Ovary (tissue), 9 donors: ENCODE data around the gene DYDC2. TPM values are rescaled to one million over a fixed set of nuclear protein-coding genes. Genes with fewer than 3 reads are reported as not detected.
"Not testable (repeated sequence)": the region's sequence is repeated elsewhere in the genome, so short reads cannot be mapped to it uniquely, and the experiment has no call there.

Source experiments
- DNase-seq, 5 donors: peaks; one replicate each; pipeline ENCODE4 v3.0.0-alpha.2; 2019 to 2020
- H3K27ac ChIP-seq, 2 donors: fragments of 200-600 bp; one replicate each; pipeline versions ENCODE4 v1.5.1 to v1.8.0; 2019 to 2022
- H3K27me3 ChIP-seq: fragments of 200-600 bp; one replicate; pipeline ENCODE4 v1.8.0; 2022
- H3K36me3 ChIP-seq: fragments of 200-600 bp; sonication (generic); one replicate; pipeline ENCODE4 v1.5.1; 2019
- H3K4me1 ChIP-seq: one replicate; pipeline ENCODE4 v1.8.1; 2013; ENCODE audit warnings: mild to moderate bottlenecking, moderate library complexity; ENCODE audit not compliant: insufficient read depth
- H3K4me3 ChIP-seq: fragments of 200-600 bp; sonication (generic); one replicate; pipeline ENCODE4 v1.5.1; 2017
- H3K9me3 ChIP-seq, 2 donors: fragments of 200-600 bp in 1 of 2; sonication (generic) in 1 of 2; one replicate each; pipeline versions ENCODE4 v1.5.1 to v1.8.1; 2013 to 2019; ENCODE audit warnings: mild to moderate bottlenecking in 1 of 2, moderate library complexity in 1 of 2
- CTCF ChIP-seq, 3 donors: fragments of 450-650 bp in 2 of 3; fragments of 200-600 bp in 1 of 3; IDR thresholded peaks; one replicate each; pipeline versions ENCODE4 v1.5.1 to v1.8.0; 2016 to 2022; ENCODE audit warnings: antibody characterized with exemption in 3 of 3, mild to moderate bottlenecking in 1 of 3
- EP300 ChIP-seq: sonication (generic); formaldehyde crosslinking; IDR thresholded peaks from one replicate; pipeline ENCODE4 v1.6.1; 2017; ENCODE audit warnings: antibody characterized with exemption
- POLR2A ChIP-seq: fragments of 450-650 bp; IDR thresholded peaks from one replicate; pipeline ENCODE4 v1.6.1; 2017; ENCODE audit warnings: antibody characterized with exemption, mild to moderate bottlenecking, moderate library complexity
- WGBS, 3 donors: extraction: QIAGEN DNeasy Blood & Tissue Kit in 1 of 3; methylation state at CpG; one replicate each; pipeline versions ENCODE4 v1.1.5 to v1.1.7; 2013 to 2017; 5-methylcytosine and 5-hydroxymethylcytosine counted together
- intact Hi-C, 4 donors: fragments of 100-400 bp; cut with DNase I; formaldehyde crosslinking; loops; one replicate each; pipeline versions ENCODE4 v1.11.0 to v1.15.1; 2022 to 2023
- polyA plus RNA-seq, 2 donors: library from polyadenylated mRNA; stranded (reverse); fragments of 200-250 nt in 1 of 2; fragments of 350-450 nt in 1 of 2; fragmentation: Illumina TruSeq in 1 of 2; extraction: RNeasy Lipid Tissue Mini Kit (QIAGEN cat#74804) in 1 of 2; gene quantifications; one replicate each; pipeline ENCODE4 v1.2.3, GENCODE V29; 2013 to 2014
- total RNA-seq, 7 donors: library from RNA; depleted of rRNA in 2 of 7; stranded (reverse); fragments of >200 nt in 2 of 7; fragmentation: NEBNext Ultra II Directional in 3 of 7; extraction: Animal tissue kit (Norgen Biotek cat#: 25700) in 3 of 7; gene quantifications; one replicate each; pipeline versions ENCODE4 v1.1.0 to v1.2.4, GENCODE V29; 2016 to 2023
- donor health status: DM: no; HTN: no; CAD: no; lungs with moderate emphysema.
- donor health status: DM: no; HTN: no; CAD: no.
- donor health status: Bipolar disorder and iron deficiency.
- donor health status: DM: yes; HTN: yes; CAD: no.
- donor health status: DM: no; HTN: no; CAD: no.
- donor health status: DM: yes; HTN: yes; CAD: no.

Gene DYDC2
- total and polyA plus RNA-seq, 9 donors, result 0.17 to 6.7 (median 0.95) TPM; not detected in 2

GRCh38 chr10:80351220-80351619, 5.4 kb upstream of the DYDC2 start:
- no peaks in the 10 kb centered on the region for H3K36me3 ChIP-seq
- H3K27me3 ChIP-seq, result no peaks in the 10 kb centered on the region
- DNase-seq, result no peak
- 89 to 91% (median 91%) methylated on average over 3 of the region's 3 CpGs for WGBS, 3 donors
- H3K27ac ChIP-seq, result no peak overlapping the region
- H3K4me3 ChIP-seq, result no peak overlapping the region
- intact Hi-C loops, result no loop called here
- no peaks in the 10 kb centered on the region for H3K4me1 ChIP-seq
- no peaks in the 10 kb centered on the region for H3K9me3 ChIP-seq
- TF ChIP-seq POLR2A (no peak), EP300 (no peak), CTCF (IDR thresholded peaks at IDR 0.05) (no peak)

- H3K36me3 ChIP-seq, result no peaks in the 10 kb centered on the region
- H3K4me1 ChIP-seq, result peaks cover 3% of the 10 kb centered on the region
- H3K27me3 ChIP-seq, result no peaks in the 10 kb centered on the region
- H3K4me3 ChIP-seq, result peak overlapping the region; percentile 3
- H3K9me3 ChIP-seq, result no peaks in the 10 kb centered on the region
- intact Hi-C loops, result no loop called here
- no peak for TF ChIP-seq CTCF (IDR thresholded peaks at IDR 0.05)
- no peak for TF ChIP-seq POLR2A
- TF ChIP-seq EP300, result no peak
- no peak overlapping the region for H3K27ac ChIP-seq
- peak in 4 of 5 donors; percentile 8 to 40 (median 26) for DNase-seq
- 8 to 9% (median 8%) methylated on average over 50 of the region's 50 CpGs for WGBS, 3 donors
Observed at GRCh38 chr10:80356989-80357850, 639 bp downstream of the DYDC2 start.

- DNase-seq, result no peak
- H3K9me3 ChIP-seq, result no peaks in the 10 kb centered on the region
- intact Hi-C loops, result no loop called here
- H3K27me3 ChIP-seq, result no peaks in the 10 kb centered on the region
- H3K4me1 ChIP-seq, result peaks cover 3% of the 10 kb centered on the region
- H3K27ac ChIP-seq, result no peak overlapping the region
- H3K36me3 ChIP-seq, result no peaks in the 10 kb centered on the region
- no peak overlapping the region for H3K4me3 ChIP-seq
- WGBS, 3 donors, result 92 to 97% (median 93%) methylated on average over 5 of the region's 5 CpGs
- no peak for TF ChIP-seq EP300
- TF ChIP-seq CTCF (IDR thresholded peaks at IDR 0.05), result no peak
- TF ChIP-seq POLR2A, result no peak
Observed at GRCh38 chr10:80357851-80358125, 1.2 kb downstream of the DYDC2 start.

- WGBS, 3 donors, result 41 to 76% (median 43%) methylated on average over 2 of the region's 2 CpGs
Observed at GRCh38 chr10:80358925-80359324, 2.3 kb downstream of the DYDC2 start.

GRCh38 chr10:80359644-80360043, 3.1 kb downstream of the DYDC2 start:
- 95% methylated on average over 22 of the region's 22 CpGs for WGBS, 3 donors
- DNase-seq, result no peak
- Histone ChIP-seq H3K4me3 (no peak overlapping the region), H3K27ac (no peak overlapping the region), H3K4me1 (peaks cover 3% of the 10 kb centered on the region), H3K27me3 (no peaks in the 10 kb centered on the region), H3K36me3 (no peaks in the 10 kb centered on the region), H3K9me3 (no peaks in the 10 kb centered on the region)
- intact Hi-C loops, result no loop called here
- TF ChIP-seq CTCF (IDR thresholded peaks at IDR 0.05) (no peak), EP300 (no peak), POLR2A (no peak)

More at GRCh38 chr10:80358925-80359324, 2.3 kb downstream of the DYDC2 start:
- H3K4me1 ChIP-seq, H3K4me3 ChIP-seq, H3K27ac ChIP-seq, H3K36me3 ChIP-seq, intact Hi-C loops, H3K9me3 ChIP-seq, DNase-seq, H3K27me3 ChIP-seq: not testable (repeated sequence)
